ENCODE data around the gene MED7. TPM values are rescaled to one million over a fixed set of nuclear protein-coding genes. Genes with fewer than 3 reads are reported as not detected.

Gene MED7
- total RNA-seq, 1 experiment from 2014 or later, result 11.2 TPM

GRCh38 chr5:157142317-157143126 is at the start of gene MED7 (continued):
- no peak for TF ChIP-seq ATF1 (CRISPR knock-in tag; IDR thresholded peaks at IDR 0.05)
- TF ChIP-seq NFE2L1 (CRISPR knock-in tag; IDR thresholded peaks at IDR 0.05), result no peak
- TF ChIP-seq USF1 (CRISPR knock-in tag; IDR thresholded peaks at IDR 0.05), result no peak
- no peak for TF ChIP-seq AFF4 (CRISPR knock-in tag; IDR thresholded peaks at IDR 0.05; ENCODE audit: borderline replicate concordance)
- no peak for TF ChIP-seq MLX (CRISPR knock-in tag; IDR thresholded peaks at IDR 0.05)
- no peak for TF ChIP-seq CREB1 (CRISPR knock-in tag; IDR thresholded peaks at IDR 0.05)
- TF ChIP-seq FOXP4 (CRISPR knock-in tag; IDR thresholded peaks at IDR 0.05), result no peak
- TF ChIP-seq FOXJ3 (CRISPR knock-in tag; IDR thresholded peaks at IDR 0.05; ENCODE audit: borderline replicate concordance), result no peak
- TF ChIP-seq ZNF138 (CRISPR knock-in tag; conservative IDR thresholded peaks at IDR 0.05), result no peak
- TF ChIP-seq ZNF671 (CRISPR knock-in tag; IDR thresholded peaks at IDR 0.05), result no peak
- TF ChIP-seq HMGA2 (CRISPR knock-in tag; IDR thresholded peaks at IDR 0.05), result no peak; the same call in 1 of the 2 replicates
- no peak for TF ChIP-seq ZSCAN18 (CRISPR knock-in tag; IDR thresholded peaks at IDR 0.05)
- TF ChIP-seq RELA (CRISPR knock-in tag; IDR thresholded peaks at IDR 0.05; ENCODE audit: borderline replicate concordance), result no peak
- 0 out of 2 replicates have a peak, but pooled peaks have one; percentile 37 for TF ChIP-seq CREM (CRISPR knock-in tag; IDR thresholded peaks at IDR 0.05)
- no peak for TF ChIP-seq IRF1 (CRISPR knock-in tag; IDR thresholded peaks at IDR 0.05)
- no peak for TF ChIP-seq ATF2 (CRISPR knock-in tag; IDR thresholded peaks at IDR 0.05; ENCODE audit: borderline replicate concordance, low read depth)
- TF ChIP-seq TEAD1 (CRISPR knock-in tag; IDR thresholded peaks at IDR 0.05), result no peak
- no peak for TF ChIP-seq JUN (CRISPR knock-in tag; IDR thresholded peaks at IDR 0.05)
- no peak for TF ChIP-seq ARID4B (CRISPR knock-in tag; IDR thresholded peaks at IDR 0.05; ENCODE audit: borderline replicate concordance)
- TF ChIP-seq FOXK1 (CRISPR knock-in tag; IDR thresholded peaks at IDR 0.05), result no peak
- TF ChIP-seq NFYB (CRISPR knock-in tag; conservative IDR thresholded peaks at IDR 0.05; ENCODE audit: low read depth), result peak; percentile 78
- no peak for TF ChIP-seq MXD4 (CRISPR knock-in tag; IDR thresholded peaks at IDR 0.05; ENCODE audit: borderline replicate concordance)
- no peak for TF ChIP-seq ZNF121 (CRISPR knock-in tag; IDR thresholded peaks at IDR 0.05)
- TF ChIP-seq ETV6 (CRISPR knock-in tag; IDR thresholded peaks at IDR 0.05), result no peak

Measured in WTC11 (cell line).